ENCODE measurements around the gene CBFA2T2.
A peak's percentile ranks its signal among the peaks of the same experiment; 100 is the strongest.
"Not testable (repeated sequence)": the region's sequence is repeated elsewhere in the genome, so short reads cannot be mapped to it uniquely, and the experiment has no call there.

The CBFA2T2 gene

GRCh38 chr20:33629533-33629932 is 139.6 kb downstream of the CBFA2T2 start:
- H3K27ac Mint-ChIP-seq = peak overlapping the region; percentile 57
- no peaks in the 10 kb centered on the region for H3K9me3 Mint-ChIP-seq
- H3K27me3 Mint-ChIP-seq = no peaks in the 10 kb centered on the region
- H3K4me1 Mint-ChIP-seq = peaks cover 8% of the 10 kb centered on the region
- peaks cover 12% of the 10 kb centered on the region for H3K36me3 Mint-ChIP-seq
- H3K4me3 Mint-ChIP-seq = no peak overlapping the region

GRCh38 chr20:33629979-33630378 is 140.1 kb downstream of the CBFA2T2 start:
- H3K9me3 Mint-ChIP-seq = no peaks in the 10 kb centered on the region
- H3K27me3 Mint-ChIP-seq = no peaks in the 10 kb centered on the region
- H3K4me3 Mint-ChIP-seq = no peak overlapping the region
- H3K27ac Mint-ChIP-seq = no peak overlapping the region
- H3K4me1 Mint-ChIP-seq = peaks cover 4% of the 10 kb centered on the region
- peaks cover 12% of the 10 kb centered on the region for H3K36me3 Mint-ChIP-seq

DNA sequence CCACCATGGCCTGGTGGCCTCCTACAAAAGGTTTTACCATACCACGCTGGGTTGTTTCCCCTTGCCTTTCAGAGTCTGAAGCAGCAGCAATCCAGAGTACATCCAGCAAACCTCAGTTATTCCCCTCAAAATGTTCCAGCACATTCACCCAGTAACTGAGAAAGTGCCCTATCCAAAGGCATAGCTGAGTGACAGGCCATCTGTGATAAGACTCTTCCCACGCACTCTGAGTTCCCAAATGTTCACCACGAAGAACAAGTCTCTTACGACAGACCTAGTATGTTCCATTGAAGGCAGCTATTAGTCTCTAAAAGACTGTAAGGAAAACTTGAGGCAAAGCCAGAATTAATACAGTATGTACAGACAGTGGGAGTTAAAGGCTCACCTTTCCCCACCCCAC is 140.6 kb downstream of the CBFA2T2 start:
- no peak overlapping the region for H3K4me3 Mint-ChIP-seq
- H3K36me3 Mint-ChIP-seq = peaks cover 10% of the 10 kb centered on the region
- no peaks in the 10 kb centered on the region for H3K27me3 Mint-ChIP-seq
- no peak overlapping the region for H3K27ac Mint-ChIP-seq
- no peaks in the 10 kb centered on the region for H3K9me3 Mint-ChIP-seq
- peaks cover 3% of the 10 kb centered on the region for H3K4me1 Mint-ChIP-seq

- H3K9me3 Mint-ChIP-seq, H3K36me3 Mint-ChIP-seq, H3K4me1 Mint-ChIP-seq, H3K27ac Mint-ChIP-seq, H3K27me3 Mint-ChIP-seq, H3K4me3 Mint-ChIP-seq: not testable (repeated sequence)
Observed at GRCh38 chr20:33631910-33632309, 142.0 kb downstream of the CBFA2T2 start.

DNA sequence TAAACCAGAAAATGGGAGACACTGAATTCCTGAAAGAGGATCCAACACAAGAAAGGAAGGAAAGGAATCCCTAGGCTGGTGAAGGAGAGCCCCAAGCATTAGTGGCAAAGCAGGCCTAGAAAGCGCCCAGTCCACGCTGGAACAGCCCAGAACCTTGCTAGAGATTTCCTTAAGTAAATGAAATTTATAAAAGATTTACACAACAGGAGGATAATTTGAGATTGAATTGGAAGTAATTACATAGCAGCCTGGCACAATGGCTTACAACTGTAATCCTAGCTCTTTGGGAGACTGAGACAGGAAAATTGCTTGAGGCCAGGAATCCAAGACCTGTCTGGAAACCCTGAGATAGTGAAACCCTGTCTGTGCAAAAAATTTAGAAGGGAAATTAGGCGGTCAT is 145.4 kb downstream of the CBFA2T2 start:
- no peaks in the 10 kb centered on the region for H3K27me3 Mint-ChIP-seq
- H3K27ac Mint-ChIP-seq = no peak overlapping the region
- no peak overlapping the region for H3K4me3 Mint-ChIP-seq

DNA sequence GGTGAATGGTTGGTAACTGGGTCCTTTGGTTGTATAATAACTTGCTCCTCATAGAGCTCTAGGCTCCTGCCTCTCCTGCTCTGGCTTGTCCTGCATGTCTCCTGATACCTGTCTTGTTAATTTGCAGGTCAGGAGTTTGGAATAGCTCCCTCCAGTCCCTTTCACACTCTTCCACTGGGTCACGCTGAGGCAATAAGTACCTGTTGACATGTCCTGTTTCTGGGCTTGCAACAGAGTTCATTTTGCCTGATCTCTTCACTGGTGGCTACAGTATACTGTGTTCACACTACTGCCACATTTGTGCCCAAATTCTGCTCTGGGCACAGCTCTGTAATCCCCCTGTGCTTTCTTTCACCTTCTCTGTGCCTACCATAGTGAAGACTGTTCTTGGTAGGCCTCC is 146.9 kb downstream of the CBFA2T2 start:
- H3K4me3 Mint-ChIP-seq = no peak overlapping the region
- no peaks in the 10 kb centered on the region for H3K27me3 Mint-ChIP-seq
- no peaks in the 10 kb centered on the region for H3K9me3 Mint-ChIP-seq
- peak overlapping the region; percentile 19 for H3K27ac Mint-ChIP-seq
- H3K4me1 Mint-ChIP-seq = peaks cover 3% of the 10 kb centered on the region
- peaks cover 1% of the 10 kb centered on the region for H3K36me3 Mint-ChIP-seq

More for the DNA sequence above, 145.4 kb downstream of the CBFA2T2 start:
- Mint-ChIP-seq H3K36me3 (peaks cover 1% of the 10 kb centered on the region), H3K4me1 (peaks cover 3% of the 10 kb centered on the region), H3K9me3 (no peaks in the 10 kb centered on the region)

DNA sequence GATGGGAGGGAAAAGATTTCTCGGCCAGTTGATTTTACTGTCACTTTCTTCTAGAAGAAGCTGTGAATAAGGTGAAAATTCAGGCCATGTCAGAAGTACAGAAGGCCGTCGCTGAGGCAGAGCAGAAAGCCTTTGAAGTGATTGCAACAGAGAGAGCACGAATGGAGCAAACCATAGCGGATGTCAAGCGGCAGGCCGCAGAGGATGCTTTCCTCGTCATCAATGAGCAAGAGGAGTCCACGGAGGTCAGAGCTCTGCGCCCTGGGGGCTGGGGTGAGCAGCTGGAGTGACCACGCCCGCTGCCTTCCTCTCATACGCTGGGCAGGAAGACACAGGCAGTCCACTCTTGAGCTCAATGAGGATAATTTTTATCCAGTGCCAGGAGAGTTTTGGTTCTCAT is 150.4 kb downstream of the CBFA2T2 start:
- Mint-ChIP-seq H3K4me1 (no peaks in the 10 kb centered on the region), H3K4me3 (no peak overlapping the region), H3K36me3 (peaks cover 3% of the 10 kb centered on the region), H3K27me3 (no peaks in the 10 kb centered on the region), H3K9me3 (no peaks in the 10 kb centered on the region), H3K27ac (no peak overlapping the region)

DNA sequence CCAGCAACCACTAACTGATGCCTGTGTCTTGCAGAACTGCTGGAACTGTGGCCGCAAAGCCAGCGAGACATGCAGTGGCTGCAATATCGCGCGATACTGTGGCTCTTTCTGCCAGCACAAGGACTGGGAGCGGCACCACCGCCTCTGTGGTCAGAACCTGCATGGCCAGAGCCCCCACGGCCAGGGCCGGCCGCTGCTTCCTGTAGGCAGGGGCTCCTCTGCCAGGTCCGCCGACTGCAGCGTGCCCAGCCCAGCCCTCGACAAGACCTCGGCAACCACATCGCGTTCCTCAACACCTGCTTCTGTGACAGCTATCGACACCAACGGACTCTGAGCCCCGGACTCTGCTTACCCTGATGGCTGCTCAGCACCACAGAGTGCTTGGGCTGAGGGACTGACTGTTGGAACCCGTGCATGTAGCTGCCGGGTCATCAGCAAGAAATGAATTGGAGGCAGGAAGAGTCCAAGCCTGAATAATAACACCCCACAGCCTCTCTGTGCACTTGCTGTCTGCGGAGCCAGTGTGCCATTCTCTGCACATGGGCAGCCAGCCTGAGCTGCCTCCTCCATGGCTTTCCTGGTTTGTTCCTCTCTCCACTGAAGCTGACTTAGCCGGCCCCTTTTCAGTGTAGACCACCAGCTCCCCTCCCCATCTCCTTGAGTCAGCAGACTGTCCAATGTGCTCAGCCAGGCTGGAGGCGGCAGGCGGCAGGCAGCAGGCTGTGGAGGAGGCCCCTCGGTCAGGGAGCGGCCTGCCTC is 154.6 kb downstream of the CBFA2T2 start:
- peaks cover 5% of the 10 kb centered on the region for H3K36me3 Mint-ChIP-seq
- H3K4me3 Mint-ChIP-seq = no peak overlapping the region
- no peaks in the 10 kb centered on the region for H3K27me3 Mint-ChIP-seq
- H3K4me1 Mint-ChIP-seq = no peaks in the 10 kb centered on the region
- no peaks in the 10 kb centered on the region for H3K9me3 Mint-ChIP-seq
- H3K27ac Mint-ChIP-seq = no peak overlapping the region

DNA sequence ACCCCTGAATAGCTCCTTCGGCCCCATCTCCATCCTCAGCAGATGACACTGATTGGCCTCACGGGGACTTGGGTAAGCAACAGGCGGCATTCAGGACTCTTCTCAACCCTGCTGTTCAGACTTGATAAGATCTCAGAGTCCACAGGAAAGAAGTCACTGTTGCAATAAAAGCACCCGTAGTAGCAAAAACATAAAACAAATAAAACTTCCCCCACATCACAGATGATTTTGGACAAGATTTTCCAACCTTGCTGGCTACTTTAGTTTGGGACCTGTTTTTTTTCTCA is 155.1 kb downstream of the CBFA2T2 start:
- H3K27ac Mint-ChIP-seq = no peak overlapping the region
- H3K9me3 Mint-ChIP-seq = no peaks in the 10 kb centered on the region
- no peaks in the 10 kb centered on the region for H3K4me1 Mint-ChIP-seq
- H3K4me3 Mint-ChIP-seq = no peak overlapping the region
- H3K36me3 Mint-ChIP-seq = peaks cover 5% of the 10 kb centered on the region
- H3K27me3 Mint-ChIP-seq = no peaks in the 10 kb centered on the region

- Mint-ChIP-seq H3K36me3 (peaks cover 5% of the 10 kb centered on the region), H3K4me1 (no peaks in the 10 kb centered on the region), H3K4me3 (no peak overlapping the region), H3K27me3 (no peaks in the 10 kb centered on the region), H3K27ac (no peak overlapping the region), H3K9me3 (no peaks in the 10 kb centered on the region)
Observed at GRCh38 chr20:33645396-33645795, 155.5 kb downstream of the CBFA2T2 start.

DNA sequence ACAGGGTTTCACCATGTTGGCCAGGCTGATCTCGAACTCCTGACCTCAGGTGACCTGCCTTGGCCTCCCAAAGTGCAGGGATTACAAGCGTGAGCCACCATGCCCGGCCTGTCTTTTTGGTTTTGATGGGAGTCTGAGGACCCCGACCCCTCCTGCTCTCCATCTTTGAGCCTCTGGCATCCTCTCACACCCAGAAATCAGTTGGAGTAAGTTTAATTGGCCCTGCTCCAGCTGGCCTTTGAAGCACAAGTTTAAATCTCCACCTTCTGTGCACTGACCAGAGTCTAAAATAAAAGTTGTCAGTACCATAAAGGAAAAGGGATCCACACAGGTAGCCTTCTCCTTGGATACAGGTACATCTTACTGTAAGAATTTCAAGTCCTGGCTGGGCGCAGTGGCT is 156.3 kb downstream of the CBFA2T2 start:
- H3K27me3 Mint-ChIP-seq = no peaks in the 10 kb centered on the region
- H3K36me3 Mint-ChIP-seq = peaks cover 5% of the 10 kb centered on the region
- no peak overlapping the region for H3K27ac Mint-ChIP-seq
- no peaks in the 10 kb centered on the region for H3K9me3 Mint-ChIP-seq
- H3K4me3 Mint-ChIP-seq = no peak overlapping the region
- H3K4me1 Mint-ChIP-seq = no peaks in the 10 kb centered on the region

DNA sequence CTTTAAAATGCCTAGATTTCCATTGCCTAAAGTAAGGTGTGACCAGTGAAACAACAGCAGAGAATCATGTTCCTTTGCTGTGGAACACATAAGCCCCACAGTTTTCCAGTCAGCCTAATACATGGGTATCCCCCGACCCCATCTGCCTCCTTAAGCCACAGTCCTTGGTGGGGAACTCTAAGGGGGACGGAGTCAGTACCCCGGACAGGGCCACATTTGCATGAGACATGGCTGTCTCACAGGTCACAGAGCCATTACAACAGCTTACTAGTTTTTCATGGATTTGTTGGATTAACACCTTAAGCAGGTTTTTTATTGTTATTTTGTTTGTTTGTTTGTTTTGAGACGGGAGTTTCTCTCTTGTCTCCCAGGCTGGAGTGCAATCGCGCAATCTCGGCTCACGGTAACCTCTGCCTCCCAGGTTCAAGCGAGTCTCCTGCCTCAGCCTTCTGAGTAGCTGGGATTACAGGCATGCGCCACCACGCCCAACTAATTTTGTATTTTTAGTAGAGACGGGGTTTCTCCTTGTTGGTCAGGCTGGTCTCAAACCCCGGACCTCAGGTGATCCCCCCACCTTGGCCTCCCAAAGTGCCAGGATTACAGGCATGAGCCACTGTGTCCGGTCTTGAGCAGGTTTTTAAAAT is 157.2 kb downstream of the CBFA2T2 start:
- not testable (repeated sequence) for H3K4me3 Mint-ChIP-seq, H3K9me3 Mint-ChIP-seq, H3K27ac Mint-ChIP-seq, H3K27me3 Mint-ChIP-seq, H3K36me3 Mint-ChIP-seq, H3K4me1 Mint-ChIP-seq

GRCh38 chr20:33647603-33648395 is 157.9 kb downstream of the CBFA2T2 start:
- Mint-ChIP-seq H3K4me1 (peaks cover 4% of the 10 kb centered on the region), H3K36me3 (peaks cover 5% of the 10 kb centered on the region), H3K9me3 (no peaks in the 10 kb centered on the region), H3K27me3 (no peaks in the 10 kb centered on the region), H3K4me3 (no peak overlapping the region), H3K27ac (peak overlapping the region; percentile 68)

GRCh38 chr20:33648396-33649004 is 158.6 kb downstream of the CBFA2T2 start:
- Mint-ChIP-seq H3K27ac (no peak overlapping the region), H3K4me1 (peaks cover 9% of the 10 kb centered on the region), H3K9me3 (no peaks in the 10 kb centered on the region), H3K27me3 (no peaks in the 10 kb centered on the region), H3K4me3 (no peak overlapping the region), H3K36me3 (peaks cover 5% of the 10 kb centered on the region)

- Mint-ChIP-seq H3K36me3 (peaks cover 5% of the 10 kb centered on the region), H3K4me1 (peaks cover 10% of the 10 kb centered on the region), H3K27me3 (no peaks in the 10 kb centered on the region), H3K9me3 (no peaks in the 10 kb centered on the region), H3K4me3 (no peak overlapping the region), H3K27ac (no peak overlapping the region)
Observed at GRCh38 chr20:33649201-33649681, 159.3 kb downstream of the CBFA2T2 start.

Data from activated naive CD4-positive, alpha-beta T cell treated with anti-CD3 and anti-CD28 coated beads, Interleukin-2, amount 50 U/mL, for 24 hours (primary cell).